ENCODE results near the gene UNC5C.

DNA sequence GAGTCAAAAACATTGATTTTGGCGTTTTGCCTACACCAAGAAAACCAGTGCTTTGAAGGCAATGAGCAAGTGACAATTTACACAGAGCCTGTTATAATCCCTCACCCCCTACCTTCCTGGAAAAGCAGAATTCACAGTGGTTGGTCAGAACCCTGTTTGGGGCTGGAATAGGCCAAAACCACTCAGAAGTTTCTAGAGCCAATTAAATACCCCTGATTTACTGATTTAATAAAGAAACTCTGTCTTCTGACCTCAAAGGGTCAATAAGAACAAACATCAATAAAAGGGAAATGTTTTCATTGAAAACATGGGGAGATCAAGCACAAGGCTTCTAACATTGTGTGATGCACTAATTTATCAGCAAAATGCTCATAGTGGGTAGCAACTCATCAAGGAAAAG lies 116.3 kb downstream of the UNC5C start:
- TF ChIP-seq, protein P1, sequence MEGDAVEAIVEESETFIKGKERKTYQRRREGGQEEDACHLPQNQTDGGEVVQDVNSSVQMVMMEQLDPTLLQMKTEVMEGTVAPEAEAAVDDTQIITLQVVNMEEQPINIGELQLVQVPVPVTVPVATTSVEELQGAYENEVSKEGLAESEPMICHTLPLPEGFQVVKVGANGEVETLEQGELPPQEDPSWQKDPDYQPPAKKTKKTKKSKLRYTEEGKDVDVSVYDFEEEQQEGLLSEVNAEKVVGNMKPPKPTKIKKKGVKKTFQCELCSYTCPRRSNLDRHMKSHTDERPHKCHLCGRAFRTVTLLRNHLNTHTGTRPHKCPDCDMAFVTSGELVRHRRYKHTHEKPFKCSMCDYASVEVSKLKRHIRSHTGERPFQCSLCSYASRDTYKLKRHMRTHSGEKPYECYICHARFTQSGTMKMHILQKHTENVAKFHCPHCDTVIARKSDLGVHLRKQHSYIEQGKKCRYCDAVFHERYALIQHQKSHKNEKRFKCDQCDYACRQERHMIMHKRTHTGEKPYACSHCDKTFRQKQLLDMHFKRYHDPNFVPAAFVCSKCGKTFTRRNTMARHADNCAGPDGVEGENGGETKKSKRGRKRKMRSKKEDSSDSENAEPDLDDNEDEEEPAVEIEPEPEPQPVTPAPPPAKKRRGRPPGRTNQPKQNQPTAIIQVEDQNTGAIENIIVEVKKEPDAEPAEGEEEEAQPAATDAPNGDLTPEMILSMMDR (IDR thresholded peaks at IDR 0.05) = no peak
- TF ChIP-seq POLR2AphosphoS5 (IDR thresholded peaks at IDR 0.05) (no peak), POLR2A (IDR thresholded peaks at IDR 0.05) (no peak), EP300 (IDR thresholded peaks at IDR 0.05) (no peak)
